Aorta (tissue), 5 donors: ENCODE data around the gene FAM83G. TPM values are rescaled to one million over a fixed set of nuclear protein-coding genes. Genes with fewer than 3 reads are reported as not detected.

ENCODE experiments used
- ATAC-seq: fragments of 200-7000 bp; cut with Tn5 transposase; one replicate; pipeline ENCODE4 v1.9.1; 2022; ENCODE audit warnings: moderate library complexity; ENCODE audit not compliant: low FRiP score
- DNase-seq, 2 donors: peaks; one replicate each; pipeline ENCODE4 v3.0.0-alpha.2; 2020
- H3K27ac ChIP-seq, 2 donors: one replicate each; pipeline ENCODE4 v1.5.1; 2013; ENCODE audit warnings: low read length in 2 of 2, mild to moderate bottlenecking in 2 of 2, moderate library complexity in 2 of 2, control low read depth in 1 of 2, inconsistent platforms in 1 of 2, low read depth in 1 of 2
- H3K27me3 ChIP-seq, 2 donors: one replicate each; pipeline ENCODE4 v1.6.1; 2013; ENCODE audit warnings: control low read depth in 1 of 2, low read length in 1 of 2, mild to moderate bottlenecking in 1 of 2, moderate library complexity in 1 of 2; ENCODE audit not compliant: insufficient read depth in 2 of 2, control insufficient read depth in 1 of 2
- H3K36me3 ChIP-seq, 2 donors: one replicate each; pipeline ENCODE4 v1.6.1; 2013; ENCODE audit warnings: control low read depth in 1 of 2, low read length in 1 of 2, mild to moderate bottlenecking in 1 of 2; ENCODE audit not compliant: insufficient read depth in 2 of 2, control insufficient read depth in 1 of 2
- H3K4me1 ChIP-seq, 2 donors: one replicate each; pipeline ENCODE4 v1.6.1; 2013; ENCODE audit warnings: low read length in 2 of 2, control low read depth in 1 of 2, mild to moderate bottlenecking in 1 of 2, moderate library complexity in 1 of 2; ENCODE audit not compliant: insufficient read depth in 2 of 2, control insufficient read depth in 1 of 2
- H3K4me3 ChIP-seq, 2 donors: one replicate each; pipeline ENCODE4 v1.5.1; 2013; ENCODE audit warnings: low read length in 2 of 2, control low read depth in 1 of 2, mild to moderate bottlenecking in 1 of 2
- H3K9me3 ChIP-seq: one replicate; pipeline ENCODE4 v1.6.1; 2013; ENCODE audit warnings: mild to moderate bottlenecking, low read length; ENCODE audit not compliant: control insufficient read depth
- whole genome bisulfite sequencing, 2 donors: extraction: QIAGEN DNeasy Blood & Tissue Kit; methylation state at CpG; one replicate each; pipeline ENCODE4 v1.1.7; 2013; 5-methylcytosine and 5-hydroxymethylcytosine counted together
- intact Hi-C, 2 donors: fragments of 100-400 bp; cut with DNase I; formaldehyde crosslinking; loops; one replicate each; pipeline versions ENCODE4 v1.14.2 to v1.15.0; 2022
- polyA plus RNA-seq, 2 donors: library from polyadenylated mRNA; stranded (reverse); fragments of 200-250 nt; gene quantifications; one replicate each; pipeline ENCODE4 v1.2.3, GENCODE V29; 2013
- total RNA-seq, 2 donors: library from RNA; stranded (reverse); fragmentation: NEBNext Ultra II Directional; extraction: Animal tissue kit (Norgen Biotek cat#: 25700); gene quantifications; one replicate each; pipeline ENCODE4 v1.2.1, GENCODE V29; 2021
- donor health status: healthy with polysubstance abuse.
- donor health status: Bipolar disorder and iron deficiency.
- donor health status: DM: no; HTN: no; CAD: no.
- donor health status: DM: no; HTN: no; CAD: no.
- donor health status: DM: yes; HTN: yes; CAD: no.

Gene FAM83G
- total and polyA plus RNA-seq, 4 donors, result 2.5 to 12.9 (median 5.2) TPM

GRCh38 chr17:18919963-18920362 lies 84.6 kb downstream of the FAM83G start:
- intact Hi-C loops, result no loop called here

More at GRCh38 chr17:18919963-18920362, 84.6 kb downstream of the FAM83G start:
- H3K27me3 ChIP-seq, result no peaks in the 10 kb centered on the region
- DNase-seq (no peak), ATAC-seq (no peak)
- no peaks in the 10 kb centered on the region for H3K36me3 ChIP-seq
- no peaks in the 10 kb centered on the region for H3K9me3 ChIP-seq
- no peaks in the 10 kb centered on the region for H3K4me1 ChIP-seq
- WGBS, 2 donors, result 76 to 81% methylated on average over 6 of the region's 6 CpGs
- no peak overlapping the region for H3K27ac ChIP-seq
- no peak overlapping the region for H3K4me3 ChIP-seq

Other genes with a start within 250 kb of the FAM83G start
- 10 to 100 TPM; 40.8 to 42.4 TPM for gene TVP23B, start 223.6 kb downstream of the FAM83G start, total RNA-seq
- gene TVP23B, start 223.6 kb downstream of the FAM83G start, polyA plus RNA-seq, result 10 to 100 TPM; 32.4 to 36.3 TPM
- 10 to 100 TPM; 20.6 to 31.8 TPM for gene PRPSAP2, start 146.6 kb downstream of the FAM83G start, total RNA-seq
- gene PRPSAP2, start 146.6 kb downstream of the FAM83G start, polyA plus RNA-seq, result 10 to 100 TPM; 17.6 to 18.7 TPM
- gene SLC5A10, start 52.6 kb downstream of the FAM83G start, total RNA-seq, result not detected
- gene SLC5A10, start 52.6 kb downstream of the FAM83G start, polyA plus RNA-seq, result under 1 TPM in 1 of 2 donors, not detected in 1; 0.23 TPM
- 1 to 10 TPM; 4.0 to 6.3 TPM for gene GRAP, start 42.2 kb upstream of the FAM83G start, total RNA-seq
- 1 to 10 TPM in 1 of 2 donors, under 1 TPM in 1; 0.87 to 2.4 TPM for gene GRAP, start 42.2 kb upstream of the FAM83G start, polyA plus RNA-seq
- 1 to 10 TPM; 6.3 to 6.6 TPM for gene GRAPL, start 122.8 kb upstream of the FAM83G start, total RNA-seq
- gene GRAPL, start 122.8 kb upstream of the FAM83G start, polyA plus RNA-seq, result not detected
- 10 to 100 TPM; 56.1 to 67.7 TPM for gene EPN2, start 232.6 kb upstream of the FAM83G start, total RNA-seq
- 10 to 100 TPM in 1 of 2 donors, 1 to 10 TPM in 1; 8.6 to 24.1 TPM for gene EPN2, start 232.6 kb upstream of the FAM83G start, polyA plus RNA-seq